ENCODE results near the gene NPC1L1. TPM values are rescaled to one million over a fixed set of nuclear protein-coding genes. Genes with fewer than 3 reads are reported as not detected.
A peak's percentile ranks its signal among the peaks of the same experiment; 100 is the strongest.

The NPC1L1 gene
- polyA plus RNA-seq, 1 donor (not counting 4 experiments of a cell fraction or from before 2014, with no cell fraction given), result 0.01 TPM

- no peaks in the 10 kb centered on the region for H3K9me3 ChIP-seq (ENCODE audit: control insufficient read depth, low read depth, low read length)
- no peak for DNase-seq (ENCODE audit: low read depth, low spot score)
- FAIRE-seq, result no peak
- peak overlapping the region; percentile 88 for H3K9ac ChIP-seq (ENCODE audit: control insufficient read depth, extremely low read depth, insufficient read depth, low read length)
- H3K27me3 ChIP-seq (ENCODE audit: control insufficient read depth, extremely low read depth, insufficient read depth, low read length), result no peaks in the 10 kb centered on the region
- H3K4me1 ChIP-seq (ENCODE audit: control insufficient read depth, extremely low read depth, insufficient read depth, low read length), result peaks cover 12% of the 10 kb centered on the region
- peak overlapping the region; percentile 82 for H3K27ac ChIP-seq (ENCODE audit: control insufficient read depth, insufficient read depth, low read length)
- no peak for TF ChIP-seq CTCF (optimal IDR thresholded peaks at IDR 0.05 in 1 of 3, IDR thresholded peaks at IDR 0.05 in 1 of 3, conservative IDR thresholded peaks at IDR 0.05 in 1 of 3; ENCODE audit: extremely low read depth in 1 of 3, insufficient read depth in 2 of 3, low read length in 3 of 3)
- TF ChIP-seq EZH2 (IDR thresholded peaks at IDR 0.05; ENCODE audit: low read length), result no peak
- peak overlapping the region; percentile 88 for H3K4me2 ChIP-seq (ENCODE audit: control insufficient read depth, extremely low read depth, insufficient read depth, low read depth, low read length)
- dilution Hi-C loops (cut with MboI; ENCODE audit: extremely low pct_ligation_motif_present, low sequenced_read_pairs), result no loop called here
- H3K4me3 ChIP-seq (ENCODE audit: control insufficient read depth in 2 of 3, extremely low read depth in 1 of 3, insufficient read depth in 2 of 3, low read depth in 1 of 3, low read length in 3 of 3), result peak overlapping the region; percentile 73 to 89 (median 82)
- H2AFZ ChIP-seq (ENCODE audit: control insufficient read depth, low read length), result peak overlapping the region; percentile 84
- H3K9me1 ChIP-seq (ENCODE audit: control insufficient read depth, extremely low read depth, insufficient read depth, low read length), result no peaks in the 10 kb centered on the region
- no peaks in the 10 kb centered on the region for H4K20me1 ChIP-seq (ENCODE audit: control insufficient read depth, extremely low read depth, insufficient read depth, low read length)
- H3K79me2 ChIP-seq (ENCODE audit: control insufficient read depth, insufficient read depth, low read length), result peaks cover 61% of the 10 kb centered on the region
- peaks cover 32 to 53% of the 10 kb centered on the region in 2 experiments for H3K36me3 ChIP-seq (ENCODE audit: control insufficient read depth in 2 of 2, extremely low read depth in 1 of 2, insufficient read depth in 2 of 2, low read length in 2 of 2)
These were observed 33.2 kb upstream of the NPC1L1 start for GRCh38 chr7:44574287-44574872.

GRCh38 chr7:44573464-44574286 lies 32.5 kb upstream of the NPC1L1 start, which contains the start of gene DDX56:
DDX56 (minus strand) TSS chr7:44573908; CDS start chr7:44573895, 13 bp downstream.
- peak within 1 kb of the TSS; percentile 84 for H2AFZ ChIP-seq (ENCODE audit: control insufficient read depth, low read length)
- peaks cover 33 to 58% of the 10 kb centered on the region in 2 experiments for H3K36me3 ChIP-seq (ENCODE audit: control insufficient read depth in 2 of 2, extremely low read depth in 1 of 2, insufficient read depth in 2 of 2, low read length in 2 of 2)
- H3K9me3 ChIP-seq (ENCODE audit: control insufficient read depth, low read depth, low read length), result no peaks in the 10 kb centered on the region
- H3K4me1 ChIP-seq (ENCODE audit: control insufficient read depth, extremely low read depth, insufficient read depth, low read length), result peaks cover 12% of the 10 kb centered on the region
- peak within 1 kb of the TSS; percentile 88 for H3K4me2 ChIP-seq (ENCODE audit: control insufficient read depth, extremely low read depth, insufficient read depth, low read depth, low read length)
- peak within 1 kb of the TSS; percentile 73 to 89 (median 82) for H3K4me3 ChIP-seq (ENCODE audit: control insufficient read depth in 2 of 3, extremely low read depth in 1 of 3, insufficient read depth in 2 of 3, low read depth in 1 of 3, low read length in 3 of 3)
- FAIRE-seq (peak; percentile 67), DNase-seq (ENCODE audit: low read depth, low spot score) (no peak)
- peak within 1 kb of the TSS; percentile 82 for H3K27ac ChIP-seq (ENCODE audit: control insufficient read depth, insufficient read depth, low read length)
- TF ChIP-seq EZH2 (IDR thresholded peaks at IDR 0.05; ENCODE audit: low read length) (no peak), CTCF (optimal IDR thresholded peaks at IDR 0.05 in 1 of 3, IDR thresholded peaks at IDR 0.05 in 1 of 3, conservative IDR thresholded peaks at IDR 0.05 in 1 of 3; ENCODE audit: extremely low read depth in 1 of 3, insufficient read depth in 2 of 3, low read length in 3 of 3) (no peak)
- no peaks in the 10 kb centered on the region for H3K9me1 ChIP-seq (ENCODE audit: control insufficient read depth, extremely low read depth, insufficient read depth, low read length)
- H3K9ac ChIP-seq (ENCODE audit: control insufficient read depth, extremely low read depth, insufficient read depth, low read length), result peak within 1 kb of the TSS; percentile 88
- dilution Hi-C loops (cut with MboI; ENCODE audit: extremely low pct_ligation_motif_present, low sequenced_read_pairs), result no loop called here
- H3K27me3 ChIP-seq (ENCODE audit: control insufficient read depth, extremely low read depth, insufficient read depth, low read length), result no peaks in the 10 kb centered on the region
- peaks cover 60% of the 10 kb centered on the region for H3K79me2 ChIP-seq (ENCODE audit: control insufficient read depth, insufficient read depth, low read length)
- H4K20me1 ChIP-seq (ENCODE audit: control insufficient read depth, extremely low read depth, insufficient read depth, low read length), result no peaks in the 10 kb centered on the region

Measured in keratinocyte (primary cell).